GM21717 (cell line): ENCODE results near the gene GNRHR.

ENCODE experiments used
- ATAC-seq: cut with Tn5 transposase; IDR thresholded peaks from one replicate; pipeline ENCODE4 v1.9.1; 2021; ENCODE audit warnings: mild to moderate bottlenecking, moderate library complexity; ENCODE audit not compliant: unreplicated experiment

GNRHR gene

DNA sequence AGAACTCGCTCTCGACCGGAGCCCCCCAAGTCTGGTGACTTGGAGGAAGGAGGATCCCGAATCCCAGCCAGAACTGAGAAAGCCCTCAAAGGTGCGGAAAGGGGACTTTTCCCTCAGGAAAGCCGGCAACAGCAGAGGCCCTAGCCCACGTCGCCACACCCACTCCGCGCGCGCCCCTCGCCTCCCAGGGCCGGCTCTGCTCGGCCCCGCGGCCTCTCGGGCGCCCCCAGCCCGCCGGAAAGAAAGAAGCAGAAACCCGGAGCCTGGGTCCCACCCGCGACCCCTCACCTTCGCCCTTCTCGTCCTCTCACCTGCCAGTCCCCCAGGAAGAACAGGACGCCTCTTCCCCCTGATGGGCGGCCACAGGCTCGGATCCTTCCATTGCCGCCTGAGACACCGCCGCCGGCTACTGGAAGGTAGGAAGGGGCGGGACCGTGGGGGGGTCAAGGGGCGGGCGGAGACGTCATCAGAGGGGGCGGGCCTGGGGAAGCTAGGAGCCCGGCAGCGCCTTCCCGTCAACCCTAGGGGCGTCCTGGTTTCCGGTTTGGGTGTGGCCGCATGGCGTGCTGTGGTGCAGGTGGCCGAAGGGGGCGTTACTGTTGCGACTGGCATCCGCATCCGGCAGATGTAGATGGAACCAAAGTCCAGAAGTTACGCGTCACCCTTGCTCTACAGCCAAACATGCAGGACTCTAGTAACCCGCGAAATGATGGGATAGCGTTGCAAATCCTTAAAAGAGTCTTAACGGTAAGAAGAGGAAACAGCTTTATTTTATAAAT, 53.3 kb downstream of the GNRHR start, which contains the start of gene UBA6:
Gene UBA6, minus strand, starts transcription at position 418 of the 779 bp plus-strand sequence. Its CDS starts 36 bp downstream, at position 382.
- peak; percentile 99 for ATAC-seq

DNA sequence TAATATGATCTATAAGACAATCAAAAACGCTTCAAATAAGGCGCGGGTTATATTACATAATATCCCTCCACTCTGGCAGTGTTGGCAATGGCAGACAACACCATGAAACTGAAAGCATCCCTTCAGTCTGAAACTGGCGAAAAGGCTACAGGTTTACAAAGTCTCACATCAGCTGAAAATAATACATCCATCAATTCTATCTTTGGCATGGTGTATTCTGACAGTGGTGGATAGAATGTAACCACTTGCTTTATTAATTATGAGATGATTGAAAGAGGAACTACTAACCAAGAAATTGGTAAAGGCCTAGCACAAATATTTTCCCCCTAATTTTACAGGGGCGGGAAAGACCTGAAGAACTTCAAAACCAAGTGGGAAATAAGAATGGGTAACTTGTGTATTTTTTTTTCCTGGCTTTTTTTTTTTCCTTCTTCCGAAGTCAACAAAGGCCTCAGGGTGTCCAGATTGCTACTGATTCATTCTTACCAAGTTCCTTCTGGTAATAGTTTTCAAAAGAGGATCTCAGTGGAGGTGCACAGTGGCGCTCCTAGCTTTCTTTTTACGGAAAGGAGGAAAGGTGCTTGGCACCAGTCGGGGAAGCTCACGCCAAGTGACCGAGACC, 54.0 kb downstream of the GNRHR start:
- ATAC-seq, result peak; percentile 21

DNA sequence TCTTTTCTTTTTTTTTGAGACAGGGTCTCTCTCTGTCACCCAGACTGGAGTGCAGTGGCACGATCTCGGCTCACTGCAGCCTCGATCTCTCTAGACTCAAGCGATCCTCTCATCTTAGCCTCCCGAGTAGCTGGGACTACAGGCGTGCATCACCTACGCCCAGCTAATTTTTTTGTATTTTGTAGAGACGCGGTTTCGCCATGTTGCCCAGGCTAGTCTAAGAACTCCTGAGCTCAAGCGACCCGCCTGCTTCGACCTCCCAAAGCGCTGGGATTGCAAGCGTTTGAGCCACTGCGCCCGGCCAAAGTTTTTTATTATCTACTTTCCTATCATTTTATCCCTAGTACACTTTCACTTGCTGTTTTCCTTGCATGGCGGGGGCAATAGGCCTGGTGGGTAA, 54.6 kb downstream of the GNRHR start:
- no peak for ATAC-seq

DNA sequence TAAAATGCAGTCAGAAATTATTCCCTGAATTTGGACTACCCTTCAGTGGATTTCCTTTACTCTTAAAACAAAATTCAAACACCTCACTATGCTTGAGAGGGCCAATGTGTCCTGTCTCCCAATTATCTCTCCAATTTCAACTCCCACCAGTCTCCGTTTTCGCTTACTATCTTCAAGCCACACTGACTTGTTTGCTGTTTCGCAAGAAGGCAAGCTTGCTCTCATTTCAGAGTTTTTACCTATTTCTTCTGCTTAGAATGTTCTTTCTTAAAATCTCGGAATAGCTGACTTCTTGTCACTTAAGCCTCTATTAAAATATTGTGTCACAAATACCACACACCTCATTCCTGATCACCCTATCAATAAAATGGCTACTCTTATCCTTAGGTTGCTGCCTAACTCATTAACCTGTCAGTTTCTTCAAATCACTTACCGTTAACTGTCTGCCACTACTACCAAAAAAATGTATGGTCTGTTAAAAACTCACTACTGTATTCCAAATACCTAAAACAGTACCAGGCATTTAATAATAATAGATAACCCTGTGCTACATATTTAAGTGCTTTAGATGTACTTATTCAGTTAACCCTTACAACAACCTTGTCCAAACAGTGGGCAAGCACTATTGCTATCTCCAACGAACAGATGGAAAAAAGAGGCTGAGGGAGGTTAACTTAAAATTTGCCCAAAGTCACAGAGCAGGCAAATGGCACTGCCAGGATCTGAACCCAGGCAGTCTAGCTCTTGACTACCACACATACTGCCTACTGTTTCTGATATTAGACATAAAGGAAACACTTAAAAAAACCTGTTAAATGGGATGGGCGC, 56.1 kb downstream of the GNRHR start:
- no peak for ATAC-seq

DNA sequence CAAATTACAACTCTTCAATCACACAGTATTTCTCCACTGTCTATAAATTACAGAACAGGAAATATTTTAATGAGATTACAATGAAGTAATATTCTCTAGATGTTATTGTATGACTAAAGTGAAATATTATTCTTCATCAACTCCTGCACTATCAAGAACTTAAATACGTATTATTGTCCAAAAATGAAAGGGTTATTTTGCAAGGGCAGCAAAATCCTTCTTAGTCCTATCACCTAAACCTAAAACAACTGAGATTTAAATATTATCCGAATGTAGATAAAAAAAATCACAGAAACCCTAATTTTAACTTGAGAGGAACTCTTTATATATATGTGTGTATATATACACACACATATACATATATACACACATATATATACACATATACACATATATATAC, 58.1 kb downstream of the GNRHR start:
- ATAC-seq, result no peak

DNA sequence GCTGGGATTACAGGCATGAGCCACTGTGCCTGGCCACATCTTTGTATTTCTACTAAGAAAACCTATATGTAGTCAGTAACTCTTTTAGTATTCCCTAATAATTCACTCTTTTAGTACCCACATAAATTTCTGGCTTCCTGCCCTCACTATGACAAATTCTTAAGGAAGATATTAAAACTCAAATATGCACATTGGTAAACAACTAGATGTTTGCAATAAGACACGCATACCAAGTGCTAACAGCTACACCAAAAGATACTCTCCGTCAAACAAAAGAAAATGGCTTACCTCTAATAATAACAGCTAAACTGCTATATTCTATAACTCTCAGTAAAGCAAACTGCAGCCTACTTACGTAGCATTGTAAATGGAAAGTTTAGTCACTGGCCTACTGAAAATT, 59.5 kb downstream of the GNRHR start:
- ATAC-seq, result no peak

DNA sequence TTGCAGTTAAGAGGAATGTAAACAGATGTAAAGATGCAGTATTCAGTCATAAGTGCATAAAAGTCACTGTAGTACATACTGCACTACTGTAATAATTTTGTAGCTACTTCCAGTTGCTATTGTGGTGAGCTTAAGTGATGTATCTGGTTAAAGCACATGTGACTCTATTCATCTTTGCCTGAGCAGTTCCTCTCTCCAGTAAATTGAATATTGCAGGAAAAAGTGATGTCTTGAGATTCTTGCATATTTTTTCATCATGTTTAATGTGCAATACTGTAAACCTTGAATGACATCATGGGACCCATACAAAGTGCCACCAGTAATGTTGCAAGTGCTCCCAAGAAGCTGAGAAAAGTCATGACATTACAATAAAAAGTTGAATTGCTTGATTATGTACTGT, 62.9 kb downstream of the GNRHR start:
- ATAC-seq, result no peak
